Loucy (cell line): Measurements from ENCODE around the gene CTXN2.

Experiments
- H2AFZ ChIP-seq: fragments of 200-600 bp; sonication (generic); 2 replicates; pipeline ENCODE4 v1.6.0; 2016; ENCODE audit warnings: antibody characterized with exemption, mild to moderate bottlenecking, low read length, moderate library complexity
- H3F3A ChIP-seq: fragments of 200-600 bp; 2 replicates; pipeline ENCODE4 v1.6.0; 2016; ENCODE audit warnings: antibody characterized with exemption, low read depth, mild to moderate bottlenecking
- H3K27me3 ChIP-seq: fragments of 200-600 bp; sonication (generic); 2 replicates; pipeline ENCODE4 v1.6.1; 2014; ENCODE audit warnings: low read length, mild to moderate bottlenecking; ENCODE audit not compliant: insufficient read depth, poor library complexity, severe bottlenecking
- H3K36me3 ChIP-seq: fragments of 200-600 bp; sonication (generic); 2 replicates; pipeline ENCODE4 v1.6.1; 2016; ENCODE audit warnings: low read length; ENCODE audit not compliant: insufficient read depth
- H3K4me1 ChIP-seq: fragments of 200-600 bp; sonication (generic); 2 replicates; pipeline ENCODE4 v1.5.1; 2014; ENCODE audit warnings: low read length, mild to moderate bottlenecking; ENCODE audit not compliant: insufficient read depth, poor library complexity, severe bottlenecking
- H3K4me2 ChIP-seq: fragments of 200-600 bp; sonication (generic); 2 replicates; pipeline ENCODE4 v1.6.0; 2014; ENCODE audit warnings: antibody characterized with exemption, low read length, low read depth, mild to moderate bottlenecking; ENCODE audit not compliant: poor library complexity, severe bottlenecking
- H3K4me3 ChIP-seq: fragments of 200-600 bp; sonication (generic); 2 replicates; pipeline ENCODE4 v1.5.1; 2014; ENCODE audit warnings: low read length, mild to moderate bottlenecking, mixed read lengths; ENCODE audit not compliant: poor library complexity, severe bottlenecking
- H3K79me2 ChIP-seq: fragments of 200-600 bp; sonication (generic); 2 replicates; pipeline ENCODE4 v1.6.1; 2014; ENCODE audit warnings: low read length; ENCODE audit not compliant: insufficient read depth
- H3K9ac ChIP-seq: fragments of 200-600 bp; sonication (generic); 2 replicates; pipeline ENCODE4 v1.6.0; 2014; ENCODE audit warnings: mild to moderate bottlenecking, low read depth, low read length, moderate library complexity; ENCODE audit not compliant: poor library complexity, severe bottlenecking
- H3K9me2 ChIP-seq: fragments of 200-600 bp; sonication (generic); replicated peaks from 2 replicates; pipeline ENCODE4 v1.6.1; 2016; ENCODE audit warnings: low read depth, low read length, mixed read lengths
- H3K9me3 ChIP-seq: fragments of 200-600 bp; sonication (generic); 2 replicates; pipeline ENCODE4 v1.6.1; 2014; ENCODE audit warnings: mild to moderate bottlenecking, antibody characterized with exemption, low read length, low read depth; ENCODE audit not compliant: insufficient read depth
- H4K20me1 ChIP-seq: fragments of 200-600 bp; sonication (generic); 2 replicates; pipeline ENCODE4 v1.6.0; 2014; ENCODE audit warnings: antibody characterized with exemption, low read length, mild to moderate bottlenecking; ENCODE audit not compliant: insufficient read depth, poor library complexity, severe bottlenecking
- EZH2phosphoT487 ChIP-seq: fragments of 200-600 bp; IDR thresholded peaks from 2 replicates; pipeline ENCODE4 v1.6.1; 2018; ENCODE audit warnings: antibody characterized with exemption, mild to moderate bottlenecking, moderate library complexity, borderline replicate concordance
- TF ChIP-seq, protein P1 (sequence below): fragments of 200-600 bp; sonication (generic); conservative IDR thresholded peaks from 2 replicates; pipeline ENCODE4 v1.5.1; 2014; ENCODE audit warnings: mild to moderate bottlenecking, antibody characterized with exemption, low read length

CTXN2 gene

DNA sequence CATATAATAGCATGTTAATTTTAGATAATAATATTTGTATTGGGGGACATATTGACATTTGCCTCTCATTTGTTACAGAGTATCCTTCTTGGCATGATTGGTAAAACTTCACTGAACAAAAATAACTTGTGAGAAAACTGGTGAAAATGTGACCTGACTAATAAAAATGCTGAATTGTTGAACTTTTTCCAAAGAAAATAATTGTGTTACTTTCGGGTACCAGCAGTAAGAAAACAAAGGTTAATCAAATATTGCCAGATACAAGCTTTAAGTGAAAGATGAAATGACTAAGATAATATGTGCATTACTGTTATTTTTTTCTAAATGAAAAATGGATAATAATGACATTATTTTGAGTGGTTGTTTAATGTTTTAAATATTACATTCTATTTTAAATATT is 29.8 kb downstream of the CTXN2 start:
- TF ChIP-seq, protein P1, sequence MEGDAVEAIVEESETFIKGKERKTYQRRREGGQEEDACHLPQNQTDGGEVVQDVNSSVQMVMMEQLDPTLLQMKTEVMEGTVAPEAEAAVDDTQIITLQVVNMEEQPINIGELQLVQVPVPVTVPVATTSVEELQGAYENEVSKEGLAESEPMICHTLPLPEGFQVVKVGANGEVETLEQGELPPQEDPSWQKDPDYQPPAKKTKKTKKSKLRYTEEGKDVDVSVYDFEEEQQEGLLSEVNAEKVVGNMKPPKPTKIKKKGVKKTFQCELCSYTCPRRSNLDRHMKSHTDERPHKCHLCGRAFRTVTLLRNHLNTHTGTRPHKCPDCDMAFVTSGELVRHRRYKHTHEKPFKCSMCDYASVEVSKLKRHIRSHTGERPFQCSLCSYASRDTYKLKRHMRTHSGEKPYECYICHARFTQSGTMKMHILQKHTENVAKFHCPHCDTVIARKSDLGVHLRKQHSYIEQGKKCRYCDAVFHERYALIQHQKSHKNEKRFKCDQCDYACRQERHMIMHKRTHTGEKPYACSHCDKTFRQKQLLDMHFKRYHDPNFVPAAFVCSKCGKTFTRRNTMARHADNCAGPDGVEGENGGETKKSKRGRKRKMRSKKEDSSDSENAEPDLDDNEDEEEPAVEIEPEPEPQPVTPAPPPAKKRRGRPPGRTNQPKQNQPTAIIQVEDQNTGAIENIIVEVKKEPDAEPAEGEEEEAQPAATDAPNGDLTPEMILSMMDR: no peak
- TF ChIP-seq EZH2phosphoT487: no peak
- no peaks in the 10 kb centered on the region for H3F3A ChIP-seq
- no peaks in the 10 kb centered on the region for H3K9me2 ChIP-seq
- no peak overlapping the region for H3K4me2 ChIP-seq
- no peaks in the 10 kb centered on the region for H3K4me1 ChIP-seq
- H3K27me3 ChIP-seq: no peaks in the 10 kb centered on the region
- H2AFZ ChIP-seq: no peak overlapping the region
- no peaks in the 10 kb centered on the region for H3K36me3 ChIP-seq
- no peaks in the 10 kb centered on the region for H3K9me3 ChIP-seq
- no peak overlapping the region for H3K9ac ChIP-seq
- H4K20me1 ChIP-seq: no peaks in the 10 kb centered on the region
- H3K4me3 ChIP-seq: no peak overlapping the region
- H3K79me2 ChIP-seq: no peaks in the 10 kb centered on the region

- no peak overlapping the region for H3K4me2 ChIP-seq
- no peak overlapping the region for H2AFZ ChIP-seq
- no peaks in the 10 kb centered on the region for H4K20me1 ChIP-seq
- no peaks in the 10 kb centered on the region for H3K27me3 ChIP-seq
- H3K4me1 ChIP-seq: no peaks in the 10 kb centered on the region
- no peaks in the 10 kb centered on the region for H3K9me2 ChIP-seq
- H3K79me2 ChIP-seq: no peaks in the 10 kb centered on the region
- TF ChIP-seq EZH2phosphoT487: no peak
- TF ChIP-seq, protein P1: no peak
- no peaks in the 10 kb centered on the region for H3K36me3 ChIP-seq
- no peak overlapping the region for H3K9ac ChIP-seq
- H3F3A ChIP-seq: no peaks in the 10 kb centered on the region
- H3K4me3 ChIP-seq: no peak overlapping the region
- H3K9me3 ChIP-seq: no peaks in the 10 kb centered on the region
Measured at GRCh38 chr15:48221885-48222284, 30.4 kb downstream of the CTXN2 start.

GRCh38 chr15:48222627-48223026 is 31.2 kb downstream of the CTXN2 start:
- H4K20me1 ChIP-seq: no peaks in the 10 kb centered on the region
- no peaks in the 10 kb centered on the region for H3K27me3 ChIP-seq
- H3K4me1 ChIP-seq: no peaks in the 10 kb centered on the region
- H3K36me3 ChIP-seq: no peaks in the 10 kb centered on the region
- H3K79me2 ChIP-seq: no peaks in the 10 kb centered on the region
- H2AFZ ChIP-seq: no peak overlapping the region
- TF ChIP-seq, protein P1: no peak
- TF ChIP-seq EZH2phosphoT487: no peak
- H3K9ac ChIP-seq: no peak overlapping the region
- no peak overlapping the region for H3K4me3 ChIP-seq
- H3K9me3 ChIP-seq: no peaks in the 10 kb centered on the region
- no peaks in the 10 kb centered on the region for H3F3A ChIP-seq
- no peak overlapping the region for H3K4me2 ChIP-seq
- H3K9me2 ChIP-seq: no peaks in the 10 kb centered on the region
